Inflammatory macrophage treated with lipopolysaccharide for 1 hour (primary cell): ENCODE results near the gene LRRC8E.
"Not testable (repeated sequence)": the region's sequence is repeated elsewhere in the genome, so short reads cannot be mapped to it uniquely, and the experiment has no call there.

Source experiments
- DNase-seq, 2 donors: peaks; one replicate each; pipeline ENCODE4 v3.0.0-alpha.2; 2020 to 2022

Gene LRRC8E

DNA sequence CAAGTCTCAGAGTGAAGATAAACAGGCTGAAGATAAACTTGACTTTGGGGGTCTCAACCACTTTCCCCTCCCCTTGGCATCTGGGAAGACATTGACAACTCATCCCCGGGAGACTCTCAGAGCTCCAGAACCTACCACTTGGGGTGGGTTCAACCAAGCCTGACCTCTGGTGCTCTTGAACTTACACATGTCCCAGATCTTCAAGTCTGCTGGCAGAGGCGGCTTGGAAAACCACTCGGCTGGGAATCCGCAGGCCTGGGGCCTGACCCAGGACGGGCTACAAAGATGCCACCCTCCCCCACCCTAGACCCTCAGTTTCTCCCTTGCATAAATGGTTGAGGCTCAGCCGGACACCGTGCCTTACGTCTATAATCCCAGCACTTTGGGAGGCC lies 512 bp downstream of the LRRC8E start:
- DNase-seq = no peak

DNA sequence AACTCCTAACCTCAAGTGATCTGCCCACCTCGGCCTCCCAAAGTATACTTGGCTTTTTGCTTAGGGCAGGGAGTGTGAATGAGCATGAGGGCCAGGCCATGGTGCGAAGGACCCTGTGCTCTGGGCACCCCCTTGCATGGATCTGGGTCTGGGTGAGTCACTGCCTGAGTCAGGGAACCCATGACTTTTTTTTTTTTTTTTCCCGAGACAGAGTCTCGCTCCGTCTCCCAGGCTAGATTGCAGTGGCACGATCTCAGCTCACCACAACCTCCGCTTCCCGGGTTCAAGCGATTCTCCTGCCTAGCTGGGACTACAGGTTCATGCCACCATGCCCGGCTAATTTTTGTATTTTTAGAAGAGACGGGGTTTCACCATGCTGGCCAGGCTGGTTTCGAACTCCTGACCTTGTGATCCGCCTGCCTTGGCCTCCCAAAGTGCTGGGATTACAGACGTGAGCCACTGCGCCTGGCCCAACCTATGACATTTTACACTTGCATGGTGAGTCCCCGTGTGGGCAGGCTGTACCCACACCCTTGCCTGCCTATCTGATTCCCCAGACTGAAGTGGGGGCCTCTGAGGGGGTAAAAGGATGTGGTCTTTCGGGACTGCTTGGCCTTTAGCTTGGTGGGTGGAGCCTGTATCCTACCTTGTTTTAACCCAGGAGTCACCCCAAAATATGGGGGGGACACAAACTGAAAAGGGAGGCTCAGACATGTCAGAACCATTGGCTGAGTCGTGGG lies 5.2 kb downstream of the LRRC8E start:
- not testable (repeated sequence) for DNase-seq

DNA sequence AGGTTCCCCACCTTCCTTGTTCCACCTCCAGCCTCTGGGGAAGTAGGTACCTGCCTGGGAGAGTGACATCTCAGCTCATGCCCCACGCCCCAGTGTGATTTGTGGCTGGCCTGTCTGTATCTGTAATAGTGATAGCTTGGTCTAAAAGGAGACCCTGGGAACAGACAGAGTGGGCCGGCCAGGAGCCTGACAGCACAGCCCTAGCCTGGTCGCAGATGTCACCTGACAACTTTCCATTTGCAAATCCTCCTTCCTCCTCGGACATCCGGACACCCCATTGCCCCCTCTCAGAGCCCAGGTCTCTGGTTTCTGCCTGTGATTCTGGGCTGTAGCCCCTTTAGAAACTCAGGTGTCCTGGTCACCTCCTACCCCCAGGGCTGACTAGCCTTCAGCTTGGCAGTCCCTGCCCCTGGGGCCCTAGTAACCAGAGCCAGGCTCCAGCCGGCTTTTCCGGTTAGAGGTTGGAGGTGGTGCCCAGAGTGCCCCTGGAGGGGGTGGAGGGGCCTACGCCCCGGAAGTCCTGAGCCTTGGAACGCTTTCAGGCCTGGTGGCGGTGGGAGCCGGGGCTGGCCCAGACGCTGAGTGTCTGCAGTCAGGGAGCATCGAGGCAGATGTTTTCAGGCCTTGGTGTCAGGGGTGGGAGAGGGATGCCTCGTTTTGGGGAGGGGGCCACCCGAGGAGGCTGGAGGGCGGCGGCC lies 6.5 kb downstream of the LRRC8E start:
- no peak for DNase-seq

DNA sequence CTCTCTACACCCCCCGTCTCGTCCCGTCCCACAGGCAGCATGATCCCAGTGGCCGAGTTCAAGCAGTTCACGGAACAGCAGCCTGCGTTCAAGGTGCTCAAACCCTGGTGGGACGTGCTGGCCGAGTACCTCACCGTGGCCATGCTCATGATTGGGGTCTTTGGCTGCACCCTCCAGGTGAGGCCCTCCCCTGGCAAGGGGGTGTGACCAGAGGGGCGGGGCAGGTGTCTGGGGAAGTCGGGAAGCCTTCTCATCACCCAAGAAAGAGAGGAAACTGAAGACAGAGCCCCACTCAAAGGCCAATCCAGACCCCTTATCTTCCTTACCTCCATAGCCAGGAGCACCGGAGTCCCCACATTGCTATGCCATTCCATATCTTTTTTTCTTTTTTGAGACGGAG lies 7.3 kb downstream of the LRRC8E start:
- DNase-seq = no peak

DNA sequence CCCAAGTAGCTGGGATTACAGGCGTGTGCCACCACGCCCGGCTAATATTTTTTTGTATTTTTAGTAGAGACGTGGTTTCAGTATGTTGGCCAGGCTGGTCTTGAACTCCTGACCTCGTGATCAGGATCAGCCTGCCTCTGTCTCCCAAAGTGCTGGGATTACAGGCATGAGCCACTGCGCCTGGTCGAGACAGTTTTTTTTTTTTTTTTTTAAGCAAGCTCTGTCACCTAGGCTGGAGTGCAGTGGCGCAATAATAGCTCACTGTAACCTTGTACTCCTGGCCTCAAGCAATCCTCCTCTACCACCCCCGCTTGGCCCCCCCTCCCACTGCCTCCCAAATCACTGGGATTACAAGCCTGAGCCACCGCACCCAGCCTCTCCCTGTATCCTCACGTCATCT lies 9.0 kb downstream of the LRRC8E start:
- no peak for DNase-seq

DNA sequence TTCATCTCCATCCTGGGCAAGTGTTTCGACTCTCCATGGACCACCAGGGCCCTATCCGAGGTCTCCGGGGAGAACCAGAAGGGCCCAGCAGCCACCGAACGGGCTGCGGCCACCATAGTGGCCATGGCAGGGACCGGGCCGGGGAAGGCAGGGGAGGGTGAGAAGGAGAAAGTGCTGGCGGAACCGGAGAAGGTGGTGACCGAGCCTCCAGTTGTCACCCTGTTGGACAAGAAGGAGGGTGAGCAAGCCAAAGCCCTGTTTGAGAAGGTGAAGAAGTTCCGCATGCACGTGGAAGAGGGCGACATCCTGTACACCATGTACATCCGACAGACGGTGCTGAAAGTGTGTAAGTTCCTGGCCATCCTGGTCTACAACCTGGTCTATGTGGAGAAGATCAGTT lies 10.7 kb downstream of the LRRC8E start:
- no peak for DNase-seq

DNA sequence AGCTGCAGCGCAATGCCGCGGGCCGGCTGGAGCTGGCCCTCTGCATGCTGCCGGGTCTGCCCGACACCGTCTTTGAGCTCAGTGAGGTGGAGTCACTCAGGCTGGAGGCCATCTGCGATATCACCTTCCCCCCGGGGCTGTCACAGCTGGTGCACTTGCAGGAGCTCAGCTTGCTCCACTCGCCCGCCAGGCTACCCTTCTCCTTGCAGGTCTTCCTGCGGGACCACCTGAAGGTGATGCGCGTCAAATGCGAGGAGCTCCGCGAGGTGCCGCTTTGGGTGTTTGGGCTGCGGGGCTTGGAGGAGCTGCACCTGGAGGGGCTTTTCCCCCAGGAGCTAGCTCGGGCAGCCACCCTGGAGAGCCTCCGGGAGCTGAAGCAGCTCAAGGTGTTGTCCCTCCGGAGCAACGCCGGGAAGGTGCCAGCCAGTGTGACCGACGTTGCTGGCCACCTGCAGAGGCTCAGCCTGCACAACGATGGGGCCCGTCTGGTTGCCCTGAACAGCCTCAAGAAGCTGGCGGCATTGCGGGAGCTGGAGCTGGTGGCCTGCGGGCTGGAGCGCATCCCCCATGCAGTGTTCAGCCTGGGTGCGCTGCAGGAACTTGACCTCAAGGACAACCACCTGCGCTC lies 11.6 kb downstream of the LRRC8E start:
- no peak for DNase-seq

DNA sequence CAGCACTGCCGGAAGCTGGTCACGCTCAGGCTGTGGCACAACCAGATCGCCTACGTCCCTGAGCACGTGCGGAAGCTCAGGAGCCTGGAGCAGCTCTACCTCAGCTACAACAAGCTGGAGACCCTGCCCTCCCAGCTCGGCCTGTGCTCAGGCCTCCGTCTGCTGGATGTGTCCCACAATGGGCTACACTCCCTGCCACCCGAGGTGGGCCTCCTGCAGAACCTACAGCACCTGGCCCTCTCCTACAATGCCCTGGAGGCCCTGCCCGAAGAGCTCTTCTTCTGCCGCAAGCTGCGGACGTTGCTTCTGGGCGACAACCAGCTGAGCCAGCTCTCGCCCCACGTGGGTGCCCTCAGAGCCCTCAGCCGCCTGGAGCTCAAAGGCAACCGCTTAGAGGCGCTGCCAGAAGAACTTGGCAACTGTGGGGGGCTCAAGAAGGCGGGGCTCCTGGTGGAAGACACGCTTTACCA lies 12.1 kb downstream of the LRRC8E start:
- no peak for DNase-seq

DNA sequence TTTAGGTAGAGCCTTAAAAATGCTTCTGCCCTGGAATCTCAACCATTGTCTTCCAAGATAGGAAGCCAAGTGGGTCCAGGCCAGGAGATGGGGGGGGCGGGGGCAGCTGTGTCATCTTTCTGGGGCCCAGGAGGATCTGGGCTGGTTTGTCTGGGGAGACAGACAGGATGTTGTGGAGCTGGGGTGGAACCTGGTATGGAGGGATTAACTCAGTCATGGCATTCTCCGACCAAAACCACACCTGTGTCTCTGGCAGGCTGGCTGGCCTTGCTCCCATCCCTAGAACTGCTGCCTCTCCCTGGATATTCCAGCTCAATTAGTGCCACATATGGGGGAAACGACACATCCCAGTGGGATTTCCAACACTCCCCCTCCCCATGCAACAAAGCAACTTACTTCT lies 12.6 kb downstream of the LRRC8E start:
- DNase-seq = no peak

DNA sequence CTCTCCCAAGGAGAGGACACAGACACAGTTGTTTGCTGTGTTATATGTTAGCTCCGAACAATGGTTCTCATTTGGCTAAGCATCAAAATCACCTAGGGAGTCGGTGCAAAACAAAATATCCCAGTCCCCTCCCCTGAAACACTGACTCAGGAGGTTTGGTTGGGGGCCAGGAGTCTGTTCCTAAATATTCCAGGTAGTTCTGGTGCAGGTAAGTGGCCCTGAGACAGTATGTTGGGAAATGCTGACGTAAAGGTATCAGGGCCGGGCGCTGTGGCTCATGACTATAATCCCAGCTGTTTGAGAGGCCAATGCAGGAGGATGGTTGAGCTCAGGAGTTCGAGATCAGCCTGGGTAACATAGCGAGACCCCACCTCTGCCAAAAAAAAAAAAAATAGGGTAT lies 13.0 kb downstream of the LRRC8E start:
- no peak for DNase-seq

DNA sequence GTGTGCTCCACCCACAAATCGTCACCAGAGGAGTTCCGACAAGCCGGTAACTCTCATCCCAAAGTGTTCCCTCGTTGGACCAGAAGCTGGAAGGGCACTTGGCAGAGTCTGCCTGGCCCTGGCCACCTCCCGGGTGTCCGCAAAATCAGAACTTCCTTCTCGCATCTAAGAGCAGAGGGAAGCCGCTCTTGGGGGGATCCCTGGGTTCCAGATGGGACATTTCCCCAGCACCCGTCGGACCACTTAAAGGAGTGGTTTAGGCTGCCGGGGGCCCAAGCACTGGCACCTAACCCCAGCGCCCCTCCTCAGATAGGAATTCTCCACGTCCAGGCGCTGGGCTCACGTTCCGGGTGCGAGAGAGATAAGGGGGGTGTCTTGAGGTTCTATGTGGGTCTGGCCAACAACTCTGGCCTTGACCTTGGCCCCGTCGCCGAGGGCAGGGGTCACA lies 14.5 kb downstream of the LRRC8E start:
- DNase-seq = no peak

DNA sequence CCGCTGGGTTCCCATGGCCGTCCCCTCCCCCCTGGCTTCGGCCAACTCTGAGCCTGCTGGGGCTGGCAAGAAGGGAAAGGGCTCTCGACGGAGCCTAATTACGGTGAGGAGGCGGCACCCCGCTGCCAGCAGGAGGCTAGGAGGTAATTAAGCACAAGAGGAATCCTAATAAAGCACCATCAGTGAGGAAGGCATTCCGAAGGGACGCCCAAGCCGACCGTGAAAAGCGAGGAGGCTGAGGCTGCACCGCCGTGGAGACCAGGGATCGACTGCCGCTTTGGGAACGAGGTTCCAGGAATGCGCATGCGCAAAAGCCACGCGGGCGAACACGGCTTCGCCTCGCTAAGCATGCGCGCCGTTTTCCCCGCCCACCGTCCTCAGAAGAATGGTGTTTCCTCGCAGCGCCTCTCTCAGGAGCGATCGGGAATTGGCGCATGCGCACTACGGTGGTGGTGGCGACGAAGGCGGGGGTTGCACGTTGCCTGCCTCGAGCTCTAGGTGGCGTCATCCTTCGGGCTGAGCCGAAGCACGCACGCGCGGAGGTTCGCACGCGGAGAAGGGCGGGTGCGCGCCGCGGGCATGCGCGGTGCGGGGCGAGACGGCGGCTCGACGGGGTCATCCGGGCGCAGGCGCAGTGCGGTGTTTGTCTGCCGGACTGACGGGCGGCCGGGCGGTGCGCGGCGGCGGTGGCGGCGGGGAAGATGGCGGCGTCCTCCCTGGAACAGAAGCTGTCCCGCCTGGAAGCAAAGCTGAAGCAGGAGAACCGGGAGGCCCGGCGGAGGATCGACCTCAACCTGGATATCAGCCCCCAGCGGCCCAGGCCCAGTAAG lies 15.1 kb downstream of the LRRC8E start, which contains the start of gene MAP2K7:
TSS of gene MAP2K7 (plus strand) at position 634 of the 830 bp plus-strand sequence. CDS start at position 702, 68 bp downstream.
- DNase-seq = peak; percentile 98 to 100

DNA sequence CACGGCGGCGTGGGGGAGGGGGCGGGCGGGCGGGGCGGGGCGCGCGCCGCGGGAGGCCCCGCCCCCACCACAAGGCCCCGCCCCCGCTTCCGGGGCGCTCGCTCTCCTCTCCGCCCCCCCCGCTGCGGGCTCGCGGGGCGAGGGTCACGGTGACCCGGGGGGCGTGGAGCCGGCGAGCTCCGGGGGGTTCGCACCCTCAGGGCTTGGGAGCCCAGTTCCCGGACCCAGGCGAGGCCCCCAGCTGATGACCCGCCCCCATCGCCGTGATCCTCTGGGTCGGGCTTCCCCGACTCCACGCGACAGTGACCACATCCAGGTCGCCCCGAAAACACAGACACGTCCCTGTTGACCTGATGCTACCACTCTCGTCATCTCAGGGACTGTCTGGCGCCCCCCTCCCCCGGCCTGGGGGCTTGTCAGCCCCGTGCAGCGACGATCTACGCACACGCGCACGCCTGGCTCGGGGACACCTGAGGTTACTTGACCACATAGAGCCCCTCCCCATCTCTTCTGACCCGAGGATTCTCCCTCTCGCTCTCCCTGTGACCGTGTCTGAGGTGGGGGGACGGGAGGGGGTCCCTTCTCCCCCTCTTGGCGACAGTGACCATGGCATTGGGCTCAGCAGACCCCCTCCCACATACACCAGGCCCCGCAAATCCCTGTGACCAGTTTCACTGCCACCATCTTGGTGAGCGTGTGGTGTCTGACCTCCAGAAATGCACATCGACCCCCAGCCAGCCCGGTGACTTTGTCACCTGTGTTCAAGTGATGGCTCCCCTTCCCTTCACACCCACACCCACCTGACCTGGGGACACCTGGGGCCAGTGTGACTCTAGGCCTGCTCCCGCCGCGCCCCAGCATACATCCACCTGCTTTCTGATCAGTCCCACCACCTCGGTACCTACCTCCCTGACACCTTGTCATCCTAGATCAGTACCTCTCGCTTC lies 16.0 kb downstream of the LRRC8E start:
- peak; percentile 32 to 54 for DNase-seq

DNA sequence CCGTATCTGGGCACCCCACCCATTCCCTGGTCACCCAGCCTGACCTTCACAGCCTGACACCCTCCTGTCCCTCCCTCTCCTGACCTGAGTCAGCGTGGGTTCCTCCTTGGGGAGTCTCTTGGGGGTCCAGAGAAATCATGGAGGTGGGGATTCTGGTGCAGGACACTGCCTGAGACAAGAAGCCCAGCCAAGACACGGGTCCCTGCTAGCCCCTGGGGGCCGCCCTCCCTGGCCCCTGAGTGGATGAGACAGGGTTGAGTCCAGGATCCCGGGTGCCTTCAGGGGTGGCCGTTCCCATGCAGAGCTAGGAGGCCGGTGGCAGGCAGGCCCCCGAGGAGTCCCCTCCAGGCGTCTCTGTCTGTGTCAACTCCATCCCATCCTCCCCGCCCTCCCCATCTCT lies 17.0 kb downstream of the LRRC8E start:
- no peak for DNase-seq

DNA sequence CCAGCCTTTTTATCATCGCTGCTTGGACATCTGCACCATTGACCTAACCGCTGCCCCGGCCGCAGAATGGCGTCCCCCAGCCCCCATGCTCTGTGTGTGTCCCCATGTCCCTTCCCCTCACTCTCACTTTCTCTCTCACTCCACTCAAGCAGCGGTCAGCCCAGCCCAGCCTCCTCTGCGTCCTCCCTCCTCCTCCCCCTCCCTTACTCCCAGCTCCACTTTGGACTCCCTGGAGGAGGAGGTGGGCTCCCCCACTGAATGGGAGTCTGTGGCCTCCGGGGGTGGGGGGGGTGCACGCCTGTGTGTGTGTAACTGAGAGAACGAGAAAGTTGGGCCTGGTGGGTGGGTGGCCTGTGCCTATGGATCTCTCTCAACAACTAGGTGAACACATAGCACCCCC lies 17.5 kb downstream of the LRRC8E start:
- DNase-seq = no peak

DNA sequence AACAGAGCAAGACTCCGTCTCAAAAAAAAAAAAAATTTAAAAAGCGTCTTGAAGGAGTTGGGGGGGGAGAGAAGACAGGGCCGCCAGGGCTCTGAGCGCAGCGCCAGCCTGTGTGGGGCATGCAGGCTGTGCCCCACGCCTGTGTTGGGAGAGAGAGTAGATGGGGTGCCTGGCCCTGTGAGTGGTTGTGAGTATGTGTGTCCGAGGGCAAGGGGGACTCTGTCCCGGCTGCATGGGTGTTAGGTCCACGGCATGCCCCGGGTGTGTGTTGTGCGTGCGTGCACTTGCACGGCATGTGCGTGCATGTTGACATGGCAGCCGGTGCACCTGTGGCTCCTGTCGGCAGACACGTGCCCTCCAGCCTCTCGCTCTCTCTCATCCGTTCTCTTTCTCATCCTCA lies 18.8 kb downstream of the LRRC8E start:
- no peak for DNase-seq

DNA sequence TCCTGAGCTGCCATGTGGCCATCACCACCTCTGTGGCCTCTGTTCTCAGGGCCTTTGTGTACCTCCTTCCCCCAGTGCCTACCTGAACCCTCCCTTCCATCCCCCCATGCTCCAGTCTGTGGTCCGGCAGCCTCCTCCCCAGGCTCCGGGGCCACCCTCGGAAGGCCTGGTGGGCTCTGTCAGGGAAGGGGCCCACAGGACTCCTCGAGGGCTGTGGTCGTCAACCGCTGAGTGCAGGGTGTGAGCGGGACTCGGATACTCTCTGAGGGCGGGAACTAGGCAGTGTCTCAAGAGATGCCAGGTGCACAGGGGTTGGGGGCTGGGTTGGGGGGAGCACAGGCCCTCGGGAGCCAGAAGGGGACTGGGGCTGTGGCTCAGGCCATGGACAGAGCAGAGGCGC lies 19.2 kb downstream of the LRRC8E start:
- no peak for DNase-seq

DNA sequence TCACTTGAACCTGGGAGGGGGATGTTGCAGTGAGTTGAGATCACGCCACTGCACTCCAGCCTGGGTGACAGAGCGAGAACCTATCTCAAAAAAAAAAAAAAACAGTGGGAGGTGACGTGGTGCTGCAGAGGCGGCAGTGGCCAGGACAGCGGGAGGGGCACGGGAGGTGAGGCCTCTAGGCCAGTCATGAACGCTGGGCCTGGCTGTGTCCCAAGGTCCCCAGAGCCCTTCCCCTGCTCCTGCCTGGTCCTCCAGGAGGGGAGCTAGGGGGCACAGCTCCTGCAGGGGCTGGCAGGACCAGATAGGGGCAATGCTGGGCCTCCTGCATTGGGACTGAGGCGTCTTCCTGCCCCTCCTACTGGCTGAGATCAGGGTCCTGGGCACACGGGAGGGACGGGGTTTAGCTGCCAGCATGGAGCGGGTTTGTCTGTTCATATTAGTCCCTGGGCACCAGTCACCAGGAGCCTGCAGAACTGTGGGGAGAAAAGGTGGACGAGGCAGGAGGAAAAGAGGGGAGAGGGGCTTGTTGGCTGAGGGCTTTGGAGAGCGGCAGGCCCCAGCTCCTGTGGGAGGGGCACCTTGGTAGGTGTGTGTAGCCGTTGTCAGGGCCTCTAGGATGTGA lies 19.9 kb downstream of the LRRC8E start:
- no peak for DNase-seq

DNA sequence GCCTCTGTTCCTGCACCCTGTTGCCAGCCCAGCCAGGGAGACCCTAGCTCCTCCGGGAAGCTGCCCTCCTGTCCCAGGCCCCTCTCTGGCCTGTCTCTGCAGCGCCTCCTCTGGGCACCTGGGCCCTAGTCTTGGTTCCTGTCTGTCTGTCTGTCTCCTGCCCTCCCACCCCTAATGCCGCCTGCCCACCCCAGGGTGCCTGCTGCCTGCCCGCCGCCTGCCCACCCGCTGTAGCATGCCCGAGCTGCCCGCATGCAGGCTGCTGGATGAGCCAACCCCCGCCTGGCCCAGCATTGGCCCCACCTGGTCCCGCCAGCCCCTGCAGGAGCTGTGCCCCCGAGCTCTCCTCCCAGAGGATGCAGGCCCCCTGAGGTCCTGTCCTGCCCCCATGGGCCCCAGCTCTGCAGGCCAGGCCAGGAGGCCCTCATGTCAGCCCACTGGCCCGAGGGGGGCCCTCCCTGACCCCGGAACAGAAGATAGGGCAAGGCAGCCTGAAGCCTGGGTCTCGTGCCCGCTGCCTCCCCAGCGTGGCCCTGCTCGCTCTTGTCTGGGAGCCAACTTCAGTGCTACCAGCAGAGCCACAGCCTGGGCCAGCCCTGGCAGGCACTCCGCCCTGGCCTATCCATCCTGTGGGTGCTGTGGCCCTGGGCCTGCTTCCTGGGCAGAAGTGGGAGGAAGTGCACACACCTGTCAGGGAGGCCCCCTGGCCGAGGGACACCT lies 20.6 kb downstream of the LRRC8E start:
- no peak for DNase-seq

DNA sequence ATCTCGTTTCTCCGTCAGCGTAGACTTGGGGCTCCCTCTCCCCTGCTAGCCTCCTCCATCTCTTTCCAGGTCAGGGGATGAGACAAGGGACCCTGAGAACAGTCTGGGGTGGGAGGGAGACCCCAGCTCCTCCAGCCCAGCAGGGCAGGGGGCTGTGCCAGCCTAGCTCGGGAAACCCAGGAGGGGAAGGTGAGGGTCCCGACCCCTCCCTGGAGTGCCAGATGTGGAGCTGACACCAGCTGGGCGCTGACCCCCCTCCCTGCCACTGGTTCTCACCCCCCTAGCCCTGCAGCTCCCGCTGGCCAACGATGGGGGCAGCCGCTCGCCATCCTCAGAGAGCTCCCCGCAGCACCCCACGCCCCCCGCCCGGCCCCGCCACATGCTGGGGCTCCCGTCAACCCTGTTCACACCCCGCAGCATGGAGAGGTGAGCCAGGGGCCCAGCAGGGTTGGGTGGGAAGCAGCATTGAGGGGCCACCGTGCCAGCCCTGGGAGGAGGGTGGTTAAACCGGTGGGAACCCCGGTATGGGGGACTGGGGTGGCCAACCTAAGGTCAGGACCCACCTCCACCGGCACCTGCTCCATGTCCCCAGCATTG lies 21.3 kb downstream of the LRRC8E start:
- no peak for DNase-seq
